Measurements from ENCODE around the gene CTBP1. TPM values are rescaled to one million over a fixed set of nuclear protein-coding genes. Genes with fewer than 3 reads are reported as not detected.

CTBP1 gene
- total RNA-seq, 1 experiment from 2014 or later = 136 TPM

- TF ChIP-seq, protein P1, sequence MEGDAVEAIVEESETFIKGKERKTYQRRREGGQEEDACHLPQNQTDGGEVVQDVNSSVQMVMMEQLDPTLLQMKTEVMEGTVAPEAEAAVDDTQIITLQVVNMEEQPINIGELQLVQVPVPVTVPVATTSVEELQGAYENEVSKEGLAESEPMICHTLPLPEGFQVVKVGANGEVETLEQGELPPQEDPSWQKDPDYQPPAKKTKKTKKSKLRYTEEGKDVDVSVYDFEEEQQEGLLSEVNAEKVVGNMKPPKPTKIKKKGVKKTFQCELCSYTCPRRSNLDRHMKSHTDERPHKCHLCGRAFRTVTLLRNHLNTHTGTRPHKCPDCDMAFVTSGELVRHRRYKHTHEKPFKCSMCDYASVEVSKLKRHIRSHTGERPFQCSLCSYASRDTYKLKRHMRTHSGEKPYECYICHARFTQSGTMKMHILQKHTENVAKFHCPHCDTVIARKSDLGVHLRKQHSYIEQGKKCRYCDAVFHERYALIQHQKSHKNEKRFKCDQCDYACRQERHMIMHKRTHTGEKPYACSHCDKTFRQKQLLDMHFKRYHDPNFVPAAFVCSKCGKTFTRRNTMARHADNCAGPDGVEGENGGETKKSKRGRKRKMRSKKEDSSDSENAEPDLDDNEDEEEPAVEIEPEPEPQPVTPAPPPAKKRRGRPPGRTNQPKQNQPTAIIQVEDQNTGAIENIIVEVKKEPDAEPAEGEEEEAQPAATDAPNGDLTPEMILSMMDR (conservative IDR thresholded peaks at IDR 0.05) = no peak
- H4K20me1 ChIP-seq (ENCODE audit: control insufficient read depth, insufficient read depth, insufficient read length) = no peaks in the 10 kb centered on the region
- no peak overlapping the region for H2AK5ac ChIP-seq (ENCODE audit: insufficient read length, low read length)
- Mint-ChIP-seq H3K4me1 (peaks cover 27 to 35% of the 10 kb centered on the region in 2 experiments), H3K27ac (peak overlapping the region in 2 of 3 experiments; percentile 12 to 92; a peak in 4 of 7 replicates), H3K27me3 (ENCODE audit: low read depth) (no peaks in the 10 kb centered on the region), H3K9me3 (no peaks in the 10 kb centered on the region), H3K4me3 (no peak overlapping the region), H3K36me3 (ENCODE audit: insufficient read depth in 1 of 3, low read depth in 3 of 3) (peaks cover 3 to 47% (median 33%) of the 10 kb centered on the region in 3 experiments)
- H2BK5ac ChIP-seq (ENCODE audit: insufficient read length, low read length) = no peak overlapping the region
- no peak overlapping the region for H3K18ac ChIP-seq (ENCODE audit: insufficient read length, low read depth, low read length)
- H3K9ac ChIP-seq (ENCODE audit: extremely low read depth, insufficient read length, low read length) = no peak overlapping the region
- H2AFZ ChIP-seq (ENCODE audit: low read length) = no peak overlapping the region
- no peaks in the 10 kb centered on the region for H3K23me2 ChIP-seq (ENCODE audit: insufficient read length, low read depth, low read length, poor library complexity, severe bottlenecking)
- peaks cover 55% of the 10 kb centered on the region; the same call in 1 of the 2 replicates for H3K79me2 ChIP-seq (ENCODE audit: insufficient read depth, low read length)
- no peaks in the 10 kb centered on the region for H3K4me1 ChIP-seq (ENCODE audit: insufficient read depth, low read length)
- H4K91ac ChIP-seq (ENCODE audit: insufficient read length, low read depth, low read length) = no peak overlapping the region
- no peak overlapping the region for H3K27ac ChIP-seq (ENCODE audit: insufficient read length, low read depth, low read length)
- no peak overlapping the region for H3K4me2 ChIP-seq (ENCODE audit: insufficient read depth, insufficient read length, low read length)
- no peak overlapping the region for H2BK12ac ChIP-seq (ENCODE audit: insufficient read length, low read depth, low read length)
- H3K79me1 ChIP-seq (ENCODE audit: insufficient read depth, low read depth, low read length, poor library complexity, severe bottlenecking) = peaks cover 15% of the 10 kb centered on the region
- no peak overlapping the region for H3K14ac ChIP-seq (ENCODE audit: insufficient read depth, low read length)
- no peak overlapping the region for H3K4ac ChIP-seq (ENCODE audit: low read depth, low read length)
- H3K56ac ChIP-seq (ENCODE audit: insufficient read length, low read depth, low read length) = no peak overlapping the region
- no peaks in the 10 kb centered on the region for H3K27me3 ChIP-seq (ENCODE audit: insufficient read depth, low read length)
- H2BK120ac ChIP-seq (ENCODE audit: low read depth, low read length, poor library complexity, severe bottlenecking) = no peak overlapping the region
- no CpG with 5 or more reads among the region's 22 CpGs for WGBS (ENCODE audit: extremely low coverage, insufficient read length, low lambda C conversion rate)
- H2BK15ac ChIP-seq (ENCODE audit: low read depth, low read length) = no peak overlapping the region
- H3K23ac ChIP-seq (ENCODE audit: insufficient read length, low read depth, low read length) = no peak overlapping the region
- H4K8ac ChIP-seq (replicated peaks; ENCODE audit: insufficient read length, low read depth, low read length) = no peak overlapping the region
- H2BK20ac ChIP-seq (ENCODE audit: low read depth, low read length, poor library complexity, severe bottlenecking) = no peak overlapping the region
- H3K9me3 ChIP-seq (ENCODE audit: control insufficient read depth, low read depth, low read length) = no peaks in the 10 kb centered on the region
- no peak overlapping the region for H4K5ac ChIP-seq (ENCODE audit: insufficient read length, low read depth, low read length)
- no peak overlapping the region for H3T11ph ChIP-seq (ENCODE audit: low read length)
- no peak for DNase-seq
These were observed 48.1 kb upstream of the CTBP1 start for GRCh38 chr4:1297023-1297395.

All from H9 (cell line).